Mesendoderm (in vitro differentiated cells): ENCODE results near the gene ZNF91.

Source experiments
- DNase-seq: peaks from one replicate; pipeline ENCODE4 v3.0.0; 2013
- H2AK5ac ChIP-seq: 2 replicates; pipeline ENCODE4 v1.6.1; 2013; ENCODE audit warnings: low read length, inconsistent platforms
- H2BK120ac ChIP-seq: 2 replicates; pipeline ENCODE4 v1.6.1; 2013; ENCODE audit warnings: low read depth, mild to moderate bottlenecking, low read length, moderate library complexity, mixed read lengths
- H2BK15ac ChIP-seq: replicated peaks from 2 replicates; pipeline ENCODE4 v1.6.1; 2013; ENCODE audit warnings: low read depth, mild to moderate bottlenecking, moderate library complexity
- H2BK5ac ChIP-seq: 2 replicates; pipeline ENCODE4 v1.6.1; 2013; ENCODE audit warnings: low read length, inconsistent platforms
- H3K18ac ChIP-seq: 2 replicates; pipeline ENCODE4 v1.6.1; 2013; ENCODE audit warnings: mild to moderate bottlenecking, low read length, mixed read lengths
- H3K23ac ChIP-seq: one replicate; pipeline ENCODE4 v1.6.1; 2013; ENCODE audit warnings: low read length
- H3K27ac ChIP-seq: 2 replicates; pipeline ENCODE4 v1.5.1; 2013; ENCODE audit warnings: low read depth, mild to moderate bottlenecking, inconsistent platforms, low read length, moderate library complexity
- H3K27me3 ChIP-seq: 2 replicates; pipeline ENCODE4 v1.6.1; 2013; ENCODE audit warnings: low read length, control low read depth, mild to moderate bottlenecking, inconsistent platforms; ENCODE audit not compliant: insufficient read depth, poor library complexity
- H3K36me3 ChIP-seq: 2 replicates; pipeline ENCODE4 v1.6.1; 2013; ENCODE audit warnings: low read length, inconsistent platforms; ENCODE audit not compliant: control insufficient read depth, insufficient read depth
- H3K4ac ChIP-seq: one replicate; pipeline ENCODE4 v1.6.1; 2013; ENCODE audit warnings: low read depth, mild to moderate bottlenecking, low read length, moderate library complexity
- H3K4me1 ChIP-seq: 2 replicates; pipeline ENCODE4 v1.6.1; 2013; ENCODE audit warnings: low read depth, low read length, inconsistent platforms; ENCODE audit not compliant: control insufficient read depth
- H3K4me2 ChIP-seq: 2 replicates; pipeline ENCODE4 v1.6.1; 2013; ENCODE audit warnings: low read length
- H3K4me3 ChIP-seq: 2 replicates; pipeline ENCODE4 v1.5.1; 2013; ENCODE audit warnings: mild to moderate bottlenecking, low read length
- H3K56ac ChIP-seq: one replicate; pipeline ENCODE4 v1.6.1; 2013; ENCODE audit warnings: low read length
- H3K79me1 ChIP-seq: 2 replicates; pipeline ENCODE4 v1.6.1; 2013; ENCODE audit warnings: low read length, inconsistent platforms
- H3K79me2 ChIP-seq: 2 replicates; pipeline ENCODE4 v1.6.1; 2013; ENCODE audit warnings: mild to moderate bottlenecking, low read length; ENCODE audit not compliant: control insufficient read depth, insufficient read depth
- H3K9ac ChIP-seq: 2 replicates; pipeline ENCODE4 v1.6.1; 2013; ENCODE audit warnings: low read length, inconsistent platforms
- H4K5ac ChIP-seq: one replicate; pipeline ENCODE4 v1.6.1; 2013; ENCODE audit warnings: low read length
- H4K8ac ChIP-seq: one replicate; pipeline ENCODE4 v1.6.1; 2013; ENCODE audit warnings: low read depth, mild to moderate bottlenecking, control low read depth, low read length, moderate library complexity
- WGBS: extraction: QIAGEN DNeasy Blood & Tissue Kit; methylation state at CpG from one replicate; pipeline ENCODE4 v1.1.7; 2013; ENCODE audit warnings: low lambda C conversion rate, missing lambda C conversion rate; ENCODE audit not compliant: insufficient coverage; ENCODE audit errors: extremely low coverage; 5-methylcytosine and 5-hydroxymethylcytosine counted together

The ZNF91 gene

DNA sequence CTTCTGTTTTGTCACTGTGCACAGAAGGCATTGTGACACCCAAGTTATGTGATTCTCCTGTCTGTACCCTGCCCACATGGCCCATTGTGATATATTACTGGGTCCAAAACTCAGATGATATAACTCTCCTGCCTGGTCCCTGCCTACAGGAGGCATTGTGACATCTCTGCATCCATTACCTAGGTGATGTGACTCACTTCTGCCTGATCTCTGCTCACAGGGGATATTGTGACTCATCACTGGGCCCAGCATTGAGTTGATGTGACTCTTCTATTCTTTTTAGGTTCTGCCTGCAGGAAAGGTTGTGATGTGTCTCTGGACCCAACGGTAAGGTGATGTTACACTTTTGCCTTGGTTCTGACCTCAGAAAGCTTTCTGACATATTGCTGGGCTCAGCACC lies 77.1 kb downstream of the ZNF91 start:
- Histone ChIP-seq H4K5ac (no peak overlapping the region), H3K27me3 (no peaks in the 10 kb centered on the region), H2AK5ac (no peak overlapping the region), H2BK5ac (no peak overlapping the region), H3K4me1 (no peaks in the 10 kb centered on the region), H3K4ac (no peak overlapping the region), H3K56ac (no peak overlapping the region), H2BK120ac (no peak overlapping the region), H3K23ac (no peak overlapping the region), H3K4me2 (no peak overlapping the region), H3K18ac (no peak overlapping the region), H3K79me1 (no peaks in the 10 kb centered on the region), H3K4me3 (no peak overlapping the region), H3K9ac (no peak overlapping the region), H3K36me3 (no peaks in the 10 kb centered on the region), H2BK15ac (no peak overlapping the region), H3K27ac (no peak overlapping the region), H3K79me2 (no peaks in the 10 kb centered on the region), H4K8ac (no peak overlapping the region)
- WGBS = no CpG with 5 or more reads among the region's 1 CpG
- no peak for DNase-seq

DNA sequence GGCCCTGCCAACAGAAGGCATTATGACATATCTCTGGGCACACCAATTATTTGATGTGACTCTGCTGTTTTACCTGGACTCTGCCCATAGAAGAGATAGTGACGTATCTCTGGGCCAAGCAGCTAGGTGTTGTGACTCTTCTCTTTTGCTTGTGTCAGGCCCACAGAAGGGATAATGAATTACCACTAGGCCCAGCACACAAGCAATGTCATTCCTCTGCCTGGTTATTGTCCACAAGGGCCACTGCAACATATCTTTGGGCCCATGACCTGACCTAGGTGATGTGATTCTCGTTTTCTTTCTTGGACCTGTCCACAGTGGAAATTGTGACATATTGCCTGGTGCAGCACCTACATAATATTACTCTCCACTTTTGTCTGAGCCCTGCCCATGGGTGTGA lies 80.0 kb downstream of the ZNF91 start:
- Histone ChIP-seq H3K27me3 (no peaks in the 10 kb centered on the region), H3K27ac (no peak overlapping the region), H3K36me3 (no peaks in the 10 kb centered on the region), H2BK120ac (no peak overlapping the region), H3K4me3 (no peak overlapping the region), H2AK5ac (no peak overlapping the region), H3K23ac (no peak overlapping the region), H3K18ac (no peak overlapping the region), H4K8ac (no peak overlapping the region), H4K5ac (no peak overlapping the region), H3K9ac (no peak overlapping the region), H3K4me1 (no peaks in the 10 kb centered on the region), H3K56ac (no peak overlapping the region), H3K4me2 (no peak overlapping the region), H3K4ac (no peak overlapping the region), H3K79me1 (no peaks in the 10 kb centered on the region), H2BK5ac (no peak overlapping the region), H3K79me2 (no peaks in the 10 kb centered on the region), H2BK15ac (no peak overlapping the region)
- no CpG with 5 or more reads among the region's 2 CpGs for WGBS
- no peak for DNase-seq

DNA sequence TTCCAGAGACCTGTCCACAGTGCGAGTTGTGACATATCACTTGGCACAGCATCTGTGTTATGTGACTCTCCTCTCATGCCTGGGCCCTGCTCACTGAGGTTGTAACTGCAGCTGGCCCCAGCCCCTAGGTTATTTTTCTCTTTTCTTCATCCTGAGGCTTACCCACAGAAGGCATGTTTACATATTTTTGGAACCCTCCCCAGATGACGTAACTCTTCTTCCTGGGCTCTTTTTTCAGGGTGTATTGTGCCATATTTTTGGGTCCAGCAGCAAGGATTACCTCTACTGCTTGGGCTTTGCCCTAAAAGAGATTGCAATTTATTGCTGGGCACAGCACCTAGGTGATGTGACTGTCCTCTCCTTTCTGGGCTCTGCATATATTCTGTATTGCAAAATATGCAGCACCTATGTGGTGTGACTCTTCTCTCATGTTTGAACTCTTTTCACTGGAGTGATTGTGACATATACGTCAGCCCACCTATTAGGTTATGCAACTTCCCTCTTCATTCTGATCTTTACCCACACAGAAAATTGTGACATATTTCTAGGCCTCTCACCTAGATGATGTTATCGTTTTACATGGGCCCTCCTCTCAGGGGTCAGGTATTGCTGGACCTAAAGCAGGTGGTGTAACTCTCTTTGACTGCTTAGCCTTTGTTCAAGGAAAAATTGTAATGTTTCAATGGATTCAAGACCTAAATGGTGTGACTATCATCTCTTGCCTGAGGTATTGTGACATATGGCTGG lies 80.6 kb downstream of the ZNF91 start:
- no CpG with 5 or more reads among the region's 4 CpGs for WGBS
- no peak overlapping the region for H3K4ac ChIP-seq
- no peak overlapping the region for H3K4me3 ChIP-seq
- H4K5ac ChIP-seq = no peak overlapping the region
- no peaks in the 10 kb centered on the region for H3K36me3 ChIP-seq
- no peak overlapping the region for H3K56ac ChIP-seq
- no peak for DNase-seq
- H3K79me1 ChIP-seq = no peaks in the 10 kb centered on the region
- no peak overlapping the region for H2BK15ac ChIP-seq
- H3K27ac ChIP-seq = no peak overlapping the region
- H3K79me2 ChIP-seq = no peaks in the 10 kb centered on the region
- H4K8ac ChIP-seq = no peak overlapping the region
- no peak overlapping the region for H3K18ac ChIP-seq
- no peaks in the 10 kb centered on the region for H3K27me3 ChIP-seq
- no peak overlapping the region for H3K9ac ChIP-seq
- H3K4me1 ChIP-seq = no peaks in the 10 kb centered on the region
- no peak overlapping the region for H2BK5ac ChIP-seq
- no peak overlapping the region for H3K23ac ChIP-seq
- H2BK120ac ChIP-seq = no peak overlapping the region
- H3K4me2 ChIP-seq = no peak overlapping the region
- H2AK5ac ChIP-seq = no peak overlapping the region

DNA sequence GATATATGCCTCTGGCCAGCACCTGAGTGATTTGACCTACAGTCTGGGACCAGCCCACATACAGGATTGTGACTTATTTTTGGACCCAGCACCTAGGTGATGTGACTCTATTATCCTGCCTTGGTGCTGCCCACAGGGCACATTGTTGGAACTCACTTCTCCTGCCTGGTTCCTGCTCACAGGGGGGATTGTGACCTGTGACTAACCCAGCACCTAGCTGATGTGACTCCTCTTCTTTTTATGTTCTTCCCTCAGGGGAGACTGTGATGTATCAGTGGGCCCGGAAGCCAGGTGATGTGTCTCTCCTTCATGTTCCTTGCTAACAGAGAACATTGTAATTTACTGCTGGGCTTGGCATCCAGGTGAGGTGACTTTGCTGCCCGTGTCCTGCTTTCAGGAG lies 82.1 kb downstream of the ZNF91 start:
- Histone ChIP-seq H3K4me2 (no peak overlapping the region), H3K27ac (no peak overlapping the region), H2BK120ac (no peak overlapping the region), H3K4me3 (no peak overlapping the region), H2BK5ac (no peak overlapping the region), H3K27me3 (no peaks in the 10 kb centered on the region), H3K79me2 (no peaks in the 10 kb centered on the region), H3K9ac (no peak overlapping the region), H2BK15ac (no peak overlapping the region), H3K79me1 (no peaks in the 10 kb centered on the region), H3K36me3 (no peaks in the 10 kb centered on the region), H3K4ac (no peak overlapping the region), H3K23ac (no peak overlapping the region), H3K4me1 (no peaks in the 10 kb centered on the region), H4K8ac (no peak overlapping the region), H3K56ac (no peak overlapping the region), H2AK5ac (no peak overlapping the region), H3K18ac (no peak overlapping the region), H4K5ac (no peak overlapping the region)
- WGBS = no CpG with 5 or more reads among the region's 2 CpGs
- no peak for DNase-seq

DNA sequence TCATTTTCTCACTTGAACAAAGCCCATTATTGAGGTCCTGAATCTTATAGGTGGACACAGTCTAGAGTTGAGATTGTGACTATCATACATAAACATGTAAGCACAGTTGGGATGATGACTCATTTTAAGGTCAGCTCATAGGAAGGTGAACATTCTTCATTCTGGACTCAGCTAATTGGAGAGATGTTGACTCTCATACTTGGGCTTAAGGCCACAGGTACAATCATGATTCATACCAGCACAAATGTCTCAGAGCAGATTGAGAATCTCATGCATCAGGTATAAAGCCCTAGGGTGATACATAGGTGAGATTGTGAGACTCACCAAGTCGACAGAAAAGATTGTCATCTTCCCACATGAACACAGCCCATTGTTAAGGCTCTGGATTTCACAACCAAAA lies 82.8 kb downstream of the ZNF91 start:
- no peaks in the 10 kb centered on the region for H3K79me2 ChIP-seq
- H3K27me3 ChIP-seq = no peaks in the 10 kb centered on the region
- no peak overlapping the region for H2BK120ac ChIP-seq
- H3K18ac ChIP-seq = no peak overlapping the region
- no peaks in the 10 kb centered on the region for H3K79me1 ChIP-seq
- H3K4me2 ChIP-seq = no peak overlapping the region
- H2AK5ac ChIP-seq = no peak overlapping the region
- no peak overlapping the region for H3K4me3 ChIP-seq
- H2BK15ac ChIP-seq = no peak overlapping the region
- H3K4me1 ChIP-seq = no peaks in the 10 kb centered on the region
- H3K9ac ChIP-seq = no peak overlapping the region
- no peak overlapping the region for H3K56ac ChIP-seq
- DNase-seq = no peak
- H3K23ac ChIP-seq = no peak overlapping the region
- no CpG with 5 or more reads among the region's 1 CpG for WGBS
- H4K5ac ChIP-seq = no peak overlapping the region
- H3K4ac ChIP-seq = no peak overlapping the region
- no peaks in the 10 kb centered on the region for H3K36me3 ChIP-seq
- H2BK5ac ChIP-seq = no peak overlapping the region
- H3K27ac ChIP-seq = no peak overlapping the region
- no peak overlapping the region for H4K8ac ChIP-seq

DNA sequence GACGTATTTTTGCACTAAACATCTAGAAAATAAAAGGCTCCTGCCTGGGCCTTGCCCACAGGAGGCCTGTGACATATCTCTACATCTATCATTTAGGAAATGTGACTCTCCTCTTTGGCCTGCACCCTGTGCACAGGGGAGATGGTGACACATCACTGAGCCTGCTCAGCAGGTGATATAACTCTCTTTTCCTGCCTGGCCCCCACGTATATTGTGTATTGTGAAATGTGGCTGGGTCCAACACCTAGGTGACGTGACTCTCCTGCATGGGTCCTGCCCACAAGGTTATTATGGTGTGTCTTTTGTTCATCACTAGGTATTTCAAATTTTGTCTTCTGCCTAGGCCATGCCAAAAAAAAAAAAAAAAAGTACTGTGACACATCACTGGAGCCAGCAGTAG lies 83.7 kb downstream of the ZNF91 start:
- no peak overlapping the region for H3K56ac ChIP-seq
- H3K79me1 ChIP-seq = no peaks in the 10 kb centered on the region
- H4K5ac ChIP-seq = no peak overlapping the region
- H3K36me3 ChIP-seq = no peaks in the 10 kb centered on the region
- no peak overlapping the region for H2AK5ac ChIP-seq
- H3K4me3 ChIP-seq = no peak overlapping the region
- H3K79me2 ChIP-seq = no peaks in the 10 kb centered on the region
- H3K23ac ChIP-seq = no peak overlapping the region
- H3K4ac ChIP-seq = no peak overlapping the region
- H3K4me2 ChIP-seq = no peak overlapping the region
- H4K8ac ChIP-seq = no peak overlapping the region
- no peak overlapping the region for H2BK15ac ChIP-seq
- H3K9ac ChIP-seq = no peak overlapping the region
- H3K4me1 ChIP-seq = no peaks in the 10 kb centered on the region
- WGBS = no CpG with 5 or more reads among the region's 3 CpGs
- H3K27me3 ChIP-seq = no peaks in the 10 kb centered on the region
- no peak overlapping the region for H2BK120ac ChIP-seq
- no peak overlapping the region for H3K18ac ChIP-seq
- H2BK5ac ChIP-seq = no peak overlapping the region
- H3K27ac ChIP-seq = no peak overlapping the region
- no peak for DNase-seq
